H1 (cell line): ENCODE data around the gene SH3D19. TPM values are rescaled to one million over a fixed set of nuclear protein-coding genes. Genes with fewer than 3 reads are reported as not detected.

Experiments
- CTCF ChIA-PET: fragments of 300-600 bp; sonication (Branson Sonifier 250); formaldehyde crosslinking; loops from one replicate; lab custom pipeline; 2021; ENCODE audit not compliant: partially characterized antibody; lab: Charles Lee
- POLR2A ChIA-PET: fragments of 300-600 bp; sonication (Branson Sonifier 250); formaldehyde crosslinking; loops from one replicate; lab custom pipeline; 2021; ENCODE audit warnings: inconsistent platforms; ENCODE audit not compliant: partially characterized antibody; lab: Charles Lee
- DNase-seq, 2 experiments: peaks; one replicate each; pipeline versions ENCODE4 v3.0.0 to v3.0.0-alpha.2; 2010 to 2022; ENCODE audit warnings: low spot score in 2 of 2, low read depth in 1 of 2, mixed read lengths in 1 of 2
- FAIRE-seq: peaks from 2 replicates; lab custom pipeline; 2011; peaks lifted over from hg19 to GRCh38; lab: Jason Lieb, UNC
- H2AFZ ChIP-seq: 2 replicates; pipeline ENCODE4 v1.8.1; 2012; ENCODE audit warnings: low read length, inconsistent platforms
- H2AK5ac ChIP-seq: 2 replicates; pipeline ENCODE4 v1.6.1; 2013; ENCODE audit warnings: low read depth, low read length
- H2BK120ac ChIP-seq: replicated peaks from 2 replicates; pipeline ENCODE3; 2013; ENCODE audit warnings: low read depth, low read length, inconsistent platforms
- H2BK12ac ChIP-seq: 2 replicates; pipeline ENCODE4 v1.6.1; 2013; ENCODE audit warnings: low read depth, low read length
- H2BK15ac ChIP-seq: 2 replicates; pipeline ENCODE4 v1.6.1; 2013; ENCODE audit warnings: low read length
- H2BK20ac ChIP-seq: 2 replicates; pipeline ENCODE4 v1.6.1; 2013; ENCODE audit warnings: low read length
- H2BK5ac ChIP-seq: 2 replicates; pipeline ENCODE4 v1.6.1; 2013; ENCODE audit warnings: low read depth, low read length
- H3K14ac ChIP-seq: 2 replicates; pipeline ENCODE4 v1.6.1; 2013; ENCODE audit warnings: inconsistent platforms; ENCODE audit not compliant: insufficient read length
- H3K18ac ChIP-seq: 2 replicates; pipeline ENCODE4 v1.6.1; 2013; ENCODE audit warnings: low read length; ENCODE audit errors: extremely low read depth
- H3K23ac ChIP-seq: 2 replicates; pipeline ENCODE4 v1.6.1; 2013; ENCODE audit warnings: inconsistent platforms; ENCODE audit not compliant: insufficient read length
- H3K23me2 ChIP-seq: 2 replicates; pipeline ENCODE4 v1.6.1; 2013; ENCODE audit warnings: low read depth, low read length
- H3K27ac ChIP-seq: 2 replicates; pipeline ENCODE4 v1.6.1; 2011; ENCODE audit warnings: low read depth, low read length, inconsistent platforms
- H3K27me3 ChIP-seq, 4 experiments: replicated peaks in 1 of 4; 1 replicate in 1 of 4; 2 replicates in 3 of 4; pipeline versions ENCODE4 v1.6.1 to v1.8.1; 2011 to 2013; ENCODE audit warnings: low read length in 3 of 4, mild to moderate bottlenecking in 3 of 4, inconsistent platforms in 2 of 4, mixed read lengths in 2 of 4, moderate library complexity in 1 of 4; ENCODE audit not compliant: control insufficient read depth in 3 of 4, insufficient read depth in 3 of 4; ENCODE audit errors: extremely low read depth in 1 of 4
- H3K36me3 ChIP-seq, 4 experiments: 2 replicates each; pipeline versions ENCODE4 v1.6.1 to v1.8.1; 2011 to 2013; ENCODE audit warnings: mild to moderate bottlenecking in 4 of 4, low read length in 3 of 4, moderate library complexity in 2 of 4, control low read depth in 1 of 4, inconsistent platforms in 1 of 4; ENCODE audit not compliant: insufficient read depth in 4 of 4, control insufficient read depth in 2 of 4
- H3K4ac ChIP-seq: replicated peaks from 2 replicates; pipeline ENCODE3; 2013; ENCODE audit warnings: low read length, low read depth, mixed read lengths, inconsistent platforms; ENCODE audit not compliant: insufficient read length
- H3K4me1 ChIP-seq, 4 experiments: replicated peaks in 1 of 4; 1 replicate in 1 of 4; 2 replicates in 3 of 4; pipeline versions ENCODE4 v1.6.1 to v1.8.1; 2011 to 2013; ENCODE audit warnings: low read length in 3 of 4, inconsistent platforms in 2 of 4, mixed read lengths in 1 of 4; ENCODE audit not compliant: insufficient read depth in 4 of 4, control insufficient read depth in 3 of 4
- H3K4me2 ChIP-seq, 2 experiments: 2 replicates each; pipeline versions ENCODE4 v1.6.1 to v1.8.1; 2011 to 2013; ENCODE audit warnings: low read depth in 2 of 2, low read length in 2 of 2, control low read depth in 1 of 2, inconsistent platforms in 1 of 2, mild to moderate bottlenecking in 1 of 2; ENCODE audit not compliant: insufficient read depth in 1 of 2
- H3K4me3 ChIP-seq, 4 experiments: fragments of 200-600, 300-600 bp in 1 of 4; sonication (generic), shearing (Covaris generic), sonication (Bioruptor Twin) in 1 of 4; 2 replicates each; pipeline versions ENCODE4 v1.5.1 to v1.8.1; 2011 to 2016; ENCODE audit warnings: low read length in 4 of 4, low read depth in 3 of 4, control low read depth in 2 of 4, inconsistent platforms in 2 of 4, mild to moderate bottlenecking in 2 of 4, mixed read lengths in 1 of 4, moderate library complexity in 1 of 4; ENCODE audit not compliant: insufficient read depth in 2 of 4; ENCODE audit errors: extremely low read depth in 1 of 4
- H3K56ac ChIP-seq: replicated peaks from 2 replicates; pipeline ENCODE3; 2013; ENCODE audit warnings: low read depth, mild to moderate bottlenecking, mixed read lengths, low read length, inconsistent platforms; ENCODE audit not compliant: insufficient read length
- H3K79me1 ChIP-seq: 2 replicates; pipeline ENCODE4 v1.6.1; 2013; ENCODE audit warnings: low read depth, low read length, control low read depth
- H3K79me2 ChIP-seq, 2 experiments: 2 replicates each; pipeline versions ENCODE4 v1.6.1 to v1.8.1; 2012 to 2013; ENCODE audit warnings: low read length in 2 of 2, mild to moderate bottlenecking in 2 of 2, inconsistent platforms in 1 of 2; ENCODE audit not compliant: insufficient read depth in 2 of 2, control insufficient read depth in 1 of 2
- H3K9ac ChIP-seq, 4 experiments: replicated peaks in 1 of 4; 1 replicate in 1 of 4; 2 replicates in 3 of 4; pipeline versions ENCODE4 v1.6.1 to v1.8.1; 2011 to 2013; ENCODE audit warnings: low read depth in 3 of 4, low read length in 3 of 4, control low read depth in 2 of 4, mild to moderate bottlenecking in 2 of 4, moderate library complexity in 2 of 4, inconsistent platforms in 1 of 4; ENCODE audit errors: extremely low read depth in 1 of 4
- H3K9me3 ChIP-seq, 2 experiments: 2 replicates each; pipeline versions ENCODE4 v1.6.1 to v1.8.1; 2012 to 2013; ENCODE audit warnings: mild to moderate bottlenecking in 2 of 2, moderate library complexity in 2 of 2, control low read depth in 1 of 2, inconsistent platforms in 1 of 2, low read depth in 1 of 2, low read length in 1 of 2, mixed read lengths in 1 of 2; ENCODE audit not compliant: insufficient read depth in 2 of 2
- H4K20me1 ChIP-seq, 2 experiments: replicated peaks in 1 of 2; 2 replicates each; pipeline versions ENCODE3 to v1.8.1; 2011 to 2013; ENCODE audit warnings: inconsistent platforms in 2 of 2, low read length in 2 of 2, mild to moderate bottlenecking in 1 of 2; ENCODE audit not compliant: insufficient read depth in 2 of 2, control insufficient read depth in 1 of 2
- H4K5ac ChIP-seq: 2 replicates; pipeline ENCODE4 v1.6.1; 2013; ENCODE audit warnings: low read length, low read depth, mixed read lengths, inconsistent platforms; ENCODE audit not compliant: insufficient read length
- H4K8ac ChIP-seq: 2 replicates; pipeline ENCODE4 v1.8.0; 2013; ENCODE audit warnings: mild to moderate bottlenecking, moderate library complexity, low read length, inconsistent platforms; ENCODE audit not compliant: insufficient read depth; ENCODE audit errors: extremely low read depth
- H4K91ac ChIP-seq: replicated peaks from 2 replicates; pipeline ENCODE3; 2013; ENCODE audit warnings: low read length, mixed read lengths, inconsistent platforms; ENCODE audit not compliant: insufficient read length
- ASH2L ChIP-seq: fragments of 200-600, 300-600 bp; sonication (generic); IDR thresholded peaks from one replicate; pipeline ENCODE4 v1.7.1; 2017; ENCODE audit warnings: low read length
- ATF3 ChIP-seq: IDR thresholded peaks from 2 replicates; pipeline ENCODE4 v1.6.1; 2011; ENCODE audit warnings: low read depth, mild to moderate bottlenecking, low read length; ENCODE audit not compliant: insufficient read depth
- CBX5 ChIP-seq: fragments of 300-800, 300-1000 bp; sonication (generic); IDR thresholded peaks from 2 replicates; pipeline ENCODE4 v1.7.1; 2016; ENCODE audit warnings: antibody characterized with exemption, low read length, low read depth
- CEBPB ChIP-seq: IDR thresholded peaks from 2 replicates; pipeline ENCODE4 v1.6.1; 2012; ENCODE audit warnings: low read depth, low read length
- EP300 ChIP-seq, 2 experiments: IDR thresholded peaks; 1 replicate in 1 of 2; 2 replicates in 1 of 2; pipeline ENCODE4 v1.6.1; 2011 to 2012; ENCODE audit warnings: low read depth in 2 of 2, low read length in 2 of 2, mild to moderate bottlenecking in 2 of 2, borderline replicate concordance in 1 of 2, inconsistent platforms in 1 of 2, moderate library complexity in 1 of 2
- EZH2 ChIP-seq: fragments of 200-600 bp; sonication (generic); IDR thresholded peaks from 2 replicates; pipeline ENCODE4 v1.7.1; 2012; ENCODE audit warnings: low read depth, mild to moderate bottlenecking, moderate library complexity, low read length, inconsistent platforms; ENCODE audit not compliant: severe bottlenecking
- HDAC2 ChIP-seq, 2 experiments: fragments of 300-600 bp in 1 of 2; sonication (generic) in 1 of 2; IDR thresholded peaks; 2 replicates each; pipeline ENCODE4 v1.6.1; 2011 to 2012; ENCODE audit warnings: low read depth in 2 of 2, low read length in 2 of 2, mild to moderate bottlenecking in 2 of 2, moderate library complexity in 2 of 2, borderline replicate concordance in 1 of 2, inconsistent platforms in 1 of 2
- HDAC6 ChIP-seq: IDR thresholded peaks from one replicate; pipeline ENCODE4 v1.7.1; 2012; ENCODE audit warnings: low read depth, mild to moderate bottlenecking, inconsistent platforms, low read length, moderate library complexity
- MAFK ChIP-seq: IDR thresholded peaks from 2 replicates; pipeline ENCODE4 v1.6.1; 2012; ENCODE audit warnings: low read depth, mild to moderate bottlenecking, improper control_type of control experiment, low read length
- NANOG ChIP-seq: IDR thresholded peaks from 2 replicates; pipeline ENCODE4 v1.6.1; 2011; ENCODE audit warnings: low read length, low read depth, mild to moderate bottlenecking, inconsistent platforms; ENCODE audit not compliant: insufficient read depth, poor library complexity, severe bottlenecking
- POLR2A ChIP-seq, 2 experiments: IDR thresholded peaks; 1 replicate in 1 of 2; 2 replicates in 1 of 2; pipeline ENCODE4 v1.6.1; 2011; ENCODE audit warnings: low read depth in 2 of 2, low read length in 2 of 2, mild to moderate bottlenecking in 2 of 2; ENCODE audit errors: control extremely low read depth in 1 of 2
- WGBS, 2 experiments: shearing (Covaris generic) in 1 of 2; methylation state at CpG; one replicate each; pipeline versions ENCODE4 v1.1.6 to v1.1.7; 2013 to 2015; ENCODE audit warnings: low lambda C conversion rate in 2 of 2, mixed read lengths in 2 of 2, inconsistent platforms in 1 of 2, low coverage in 1 of 2, missing lambda C conversion rate in 1 of 2; ENCODE audit not compliant: insufficient replicate concordance in 2 of 2, insufficient coverage in 1 of 2, insufficient read length in 1 of 2; ENCODE audit errors: extremely low coverage in 1 of 2, missing lambda C conversion rate in 1 of 2; 5-methylcytosine and 5-hydroxymethylcytosine counted together
- polyA plus RNA-seq, 7 experiments: library from polyadenylated mRNA; depleted of rRNA in 3 of 7; stranded (reverse) in 5 of 7; unstranded in 2 of 7; fragments of >200 nt in 5 of 7; fragments of 200-250 nt in 2 of 7; gene quantifications; 1 replicate in 5 of 7; 2 replicates in 1 of 7; 4 replicates in 1 of 7; pipeline versions ENCODE4 v1.2.1 to v1.2.3, GENCODE V29; 2011 to 2013; ENCODE audit warnings: missing spikeins in 2 of 7, mixed read lengths in 2 of 7
- total RNA-seq: library from RNA; stranded (reverse); fragmentation: NEBNext Ultra II Directional; extraction: Animal tissue kit (Norgen Biotek cat#: 25700); gene quantifications from 2 replicates; pipeline ENCODE4 v1.2.1, GENCODE V29; 2021

Gene SH3D19
- total and polyA plus RNA-seq, 2 of the 8 experiments (the other 6 are each of a cell fraction or from before 2014, with no cell fraction given) = 11.7 to 51.3 TPM

- Histone ChIP-seq H3K4ac (no peak overlapping the region), H4K5ac (no peak overlapping the region), H3K4me2 (no peak overlapping the region), H4K91ac (no peak overlapping the region), H3K14ac (no peak overlapping the region), H2AFZ (no peak overlapping the region), H2BK120ac (no peak overlapping the region), H3K4me1 (peaks cover 0 to 3% (median 0%) of the 10 kb centered on the region in 4 experiments; a peak in 2 of 7 replicates), H2BK20ac (no peak overlapping the region), H2AK5ac (no peak overlapping the region), H3K23me2 (no peaks in the 10 kb centered on the region), H3K18ac (no peak overlapping the region), H4K8ac (no peak overlapping the region), H3K4me3 (no peak overlapping the region), H2BK5ac (no peak overlapping the region), H3K56ac (no peak overlapping the region), H3K9me3 (no peaks in the 10 kb centered on the region), H3K79me2 (no peaks in the 10 kb centered on the region), H3K9ac (no peak overlapping the region), H3K23ac (no peak overlapping the region), H3K79me1 (no peaks in the 10 kb centered on the region), H4K20me1 (no peaks in the 10 kb centered on the region), H3K27me3 (no peaks in the 10 kb centered on the region), H3K27ac (no peak overlapping the region), H2BK12ac (no peak overlapping the region), H3K36me3 (peaks cover 0 to 25% (median 16%) of the 10 kb centered on the region in 4 experiments; a peak in 6 of 8 replicates), H2BK15ac (no peak overlapping the region)
- FAIRE-seq (no peak), DNase-seq (no peak)
- CTCF ChIA-PET = interaction anchor here (0.7 to 1.1 kb wide), 2 partner anchors 9 to 128 kb away, joined by 3 read pairs; no protein-coding TSS in a partner anchor
- TF ChIP-seq NANOG (no peak), CBX5 (no peak), ASH2L (no peak), HDAC2 (IDR thresholded peaks at IDR 0.05; ENCODE audit: borderline replicate concordance in 1 of 2, low read depth in 2 of 2, low read length in 2 of 2) (no peak), CEBPB (no peak), EP300 (IDR thresholded peaks at IDR 0.05; ENCODE audit: borderline replicate concordance in 1 of 2, low read depth in 2 of 2, low read length in 2 of 2) (no peak), ATF3 (no peak), HDAC6 (no peak), EZH2 (no peak), POLR2A (IDR thresholded peaks at IDR 0.05; ENCODE audit: control extremely low read depth in 1 of 2, low read depth in 2 of 2, low read length in 2 of 2) (no peak), MAFK (no peak)
- 88% methylated on average over 8 of the region's 8 CpGs; no CpG with 5 or more reads in 1 of the 2 experiments for WGBS, 2 experiments
- POLR2A ChIA-PET = no interaction called here
These were observed 149.4 kb downstream of the SH3D19 start for GRCh38 chr4:151175754-151176631.
